ENCODE measurements around the gene CNDP2.

The CNDP2 gene

DNA sequence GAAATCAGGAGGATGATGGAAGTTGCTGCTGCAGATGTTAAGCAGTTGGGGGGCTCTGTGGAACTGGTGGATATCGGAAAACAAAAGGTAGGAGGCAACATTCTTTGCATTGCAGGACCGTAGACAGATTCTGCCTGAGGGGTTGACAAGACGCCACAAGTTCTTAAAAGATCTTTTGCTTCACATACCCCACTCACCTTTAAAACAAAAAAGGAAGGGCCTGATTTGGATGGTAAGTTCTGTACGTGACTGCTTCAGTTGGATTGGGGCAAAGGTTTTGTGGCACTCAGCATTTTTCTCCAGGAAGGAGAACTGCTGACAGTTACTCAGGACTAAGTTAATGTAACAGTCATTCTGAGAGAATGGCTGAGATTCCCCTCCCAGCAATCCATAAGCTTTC is 5.2 kb downstream of the CNDP2 start:
- DNase-seq: no peak

- DNase-seq: no peak
Measured at GRCh38 chr18:74503137-74503536, 7.0 kb downstream of the CNDP2 start.

- DNase-seq: no peak
Measured at GRCh38 chr18:74505776-74506175, 9.6 kb downstream of the CNDP2 start.

GRCh38 chr18:74506448-74507084 is 10.4 kb downstream of the CNDP2 start:
- DNase-seq: no peak

- DNase-seq: no peak
Measured at GRCh38 chr18:74507097-74507881, 11.1 kb downstream of the CNDP2 start.

- DNase-seq: no peak
Measured at GRCh38 chr18:74507927-74508326, 11.8 kb downstream of the CNDP2 start.

DNA sequence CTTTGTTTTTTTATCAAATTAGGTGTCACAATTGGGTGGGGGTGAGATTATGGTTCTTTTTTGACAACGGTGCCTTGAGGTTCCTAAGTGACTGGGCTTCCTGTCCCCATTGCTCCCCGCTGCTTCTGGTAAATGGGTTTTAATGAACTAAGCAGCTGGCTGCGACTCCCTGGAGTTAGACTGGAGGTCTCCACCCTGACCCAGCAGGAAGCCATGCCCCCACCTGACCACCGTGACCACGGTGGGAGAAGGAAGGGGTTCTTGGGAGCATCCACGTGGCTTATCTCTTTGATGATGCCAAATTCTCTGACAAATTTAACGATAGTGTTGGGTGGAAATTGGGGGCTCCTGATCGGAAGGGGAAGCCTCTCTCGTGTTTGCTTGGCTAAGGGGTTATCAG is 12.2 kb downstream of the CNDP2 start:
- DNase-seq: no peak

DNA sequence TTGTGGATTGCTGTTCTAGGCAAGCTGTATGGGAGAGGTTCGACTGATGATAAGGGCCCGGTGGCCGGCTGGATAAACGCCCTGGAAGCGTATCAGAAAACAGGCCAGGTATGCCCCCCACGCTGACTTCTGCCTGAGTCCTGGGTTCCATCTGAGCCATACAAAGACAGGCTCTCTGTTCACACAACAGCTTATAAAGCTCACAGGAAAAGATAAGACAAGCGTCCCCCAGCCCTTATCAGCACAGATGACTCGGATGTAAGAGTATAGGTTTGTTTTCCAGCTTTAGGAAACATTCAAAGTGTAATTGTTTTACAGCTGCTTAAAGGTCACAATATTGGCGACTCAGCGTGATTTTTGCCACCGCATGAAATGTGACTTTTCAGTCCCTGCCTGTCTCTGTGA is 12.7 kb downstream of the CNDP2 start:
- no peak for DNase-seq

GRCh38 chr18:74509856-74510769 is 13.9 kb downstream of the CNDP2 start:
- no peak for DNase-seq

DNA sequence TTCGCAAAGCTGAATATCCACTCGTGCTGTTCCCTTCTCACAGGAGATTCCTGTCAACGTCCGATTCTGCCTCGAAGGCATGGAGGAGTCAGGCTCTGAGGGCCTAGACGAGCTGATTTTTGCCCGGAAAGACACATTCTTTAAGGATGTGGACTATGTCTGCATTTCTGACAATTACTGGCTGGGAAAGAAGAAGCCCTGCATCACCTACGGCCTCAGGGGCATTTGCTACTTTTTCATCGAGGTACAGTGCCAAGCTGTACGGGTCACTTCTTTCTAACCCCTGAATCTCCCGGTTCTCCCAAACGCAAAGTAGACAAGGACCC is 14.6 kb downstream of the CNDP2 start:
- DNase-seq: no peak

DNA sequence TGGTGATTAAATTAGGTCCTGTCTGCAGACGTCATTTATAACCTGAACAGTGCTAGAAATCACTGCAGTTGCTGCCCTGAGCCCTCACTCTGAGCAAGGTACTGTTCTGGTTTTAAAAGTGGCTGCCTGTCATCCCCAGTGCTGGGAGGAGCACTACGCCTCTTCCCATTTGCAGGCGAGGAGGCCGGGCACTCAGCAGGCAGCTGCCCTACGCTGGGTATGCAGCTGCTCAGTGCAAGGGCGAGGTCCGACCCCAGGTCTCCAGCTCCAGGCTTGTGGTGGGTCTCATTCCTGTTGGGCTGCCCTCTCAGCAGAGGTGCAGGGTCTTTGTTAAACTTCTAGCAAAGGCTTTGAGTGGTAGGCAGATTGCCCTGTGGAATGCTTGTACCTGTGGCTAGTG is 15.7 kb downstream of the CNDP2 start:
- no peak for DNase-seq

- DNase-seq: no peak
Measured at GRCh38 chr18:74512321-74513053, 16.3 kb downstream of the CNDP2 start.

GRCh38 chr18:74513149-74513882 is 17.2 kb downstream of the CNDP2 start:
- DNase-seq: no peak

DNA sequence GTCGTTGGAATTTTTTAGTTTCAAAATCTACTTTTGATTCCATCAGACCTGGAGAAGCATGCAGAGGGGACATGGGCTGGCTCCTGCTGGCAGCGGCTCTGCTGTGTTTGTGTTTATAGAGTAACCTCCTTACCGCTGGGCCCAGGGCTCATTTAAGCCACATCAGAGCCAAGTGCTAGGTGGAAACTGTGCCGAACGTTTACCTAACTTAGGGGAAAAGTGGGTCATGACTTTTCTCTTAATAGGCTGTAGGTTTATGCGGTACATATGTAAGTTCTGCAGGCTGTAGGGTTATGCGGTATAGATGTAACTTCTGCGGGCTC is 17.7 kb downstream of the CNDP2 start:
- DNase-seq: no peak

DNA sequence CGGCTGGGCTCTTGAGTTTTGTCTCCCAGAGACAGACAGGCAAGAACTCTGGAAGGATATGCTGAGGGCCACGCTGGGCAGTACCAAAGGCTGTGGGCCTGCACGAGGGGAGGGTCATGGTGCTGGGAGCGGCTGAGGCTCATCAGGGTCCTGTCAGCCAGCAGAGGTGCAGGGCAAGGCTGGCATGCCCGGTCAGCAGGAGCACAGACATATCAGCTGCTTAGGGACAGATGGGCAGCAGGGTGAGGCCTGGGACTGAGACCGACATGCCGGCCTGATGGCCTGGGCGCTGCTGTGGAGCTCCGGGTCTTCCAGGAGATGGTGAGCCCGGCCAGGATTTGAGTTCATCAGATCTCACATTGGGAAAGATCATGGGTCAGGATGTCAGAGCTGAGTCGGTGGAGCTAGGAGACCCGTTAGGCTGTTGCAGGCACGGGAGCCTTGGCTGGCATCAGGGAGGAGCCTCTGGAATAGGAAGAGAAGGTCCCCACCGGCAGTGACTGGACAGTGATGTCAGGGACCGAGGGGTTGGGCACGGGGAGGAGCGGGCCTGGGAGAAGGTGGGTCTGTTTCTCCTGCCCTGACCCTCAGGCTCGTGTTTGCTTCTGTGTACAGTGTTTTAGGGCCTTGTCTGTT is 18.8 kb downstream of the CNDP2 start:
- no peak for DNase-seq

GRCh38 chr18:74515620-74516231 is 19.6 kb downstream of the CNDP2 start:
- DNase-seq: no peak

- DNase-seq: no peak
Measured at GRCh38 chr18:74516271-74517235, 20.4 kb downstream of the CNDP2 start.

GRCh38 chr18:74517236-74517630 is 21.1 kb downstream of the CNDP2 start:
- DNase-seq: no peak

DNA sequence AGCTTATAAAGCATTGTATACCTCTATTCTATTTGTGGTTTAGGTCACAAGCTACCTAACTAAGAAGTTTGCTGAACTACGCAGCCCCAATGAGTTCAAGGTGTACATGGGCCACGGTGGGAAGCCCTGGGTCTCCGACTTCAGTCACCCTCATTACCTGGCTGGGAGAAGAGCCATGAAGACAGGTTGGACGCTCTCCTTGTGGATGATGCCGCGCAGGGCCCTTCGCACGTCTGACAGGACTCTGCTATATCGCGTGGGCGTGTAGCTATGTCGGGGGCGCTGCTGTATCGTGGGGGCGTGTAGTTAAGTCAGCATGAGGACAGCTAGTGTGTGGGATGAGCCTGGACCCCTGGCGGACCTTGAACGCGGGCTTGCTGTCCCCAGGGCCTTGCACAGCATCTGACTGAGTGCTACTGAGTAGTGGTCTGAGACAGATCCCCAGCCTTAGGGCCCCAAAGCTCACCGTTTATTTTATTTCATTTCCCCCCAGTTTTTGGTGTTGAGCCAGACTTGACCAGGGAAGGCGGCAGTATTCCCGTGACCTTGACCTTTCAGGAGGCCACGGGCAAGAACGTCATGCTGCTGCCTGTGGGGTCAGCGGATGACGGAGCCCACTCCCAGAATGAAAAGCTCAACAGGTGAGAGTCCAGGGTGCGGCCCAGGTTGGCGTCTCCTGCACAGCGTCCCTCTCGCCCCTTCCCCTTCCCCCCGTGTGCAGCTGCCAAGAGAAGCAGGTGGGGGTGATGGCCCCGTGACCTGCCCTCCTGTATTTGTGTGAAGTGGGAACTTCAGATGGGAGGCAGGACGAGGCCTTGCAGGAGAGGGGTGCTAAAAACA is 22.5 kb downstream of the CNDP2 start:
- DNase-seq: no peak
